ENCODE data around the gene CRY1.

The CRY1 gene

DNA sequence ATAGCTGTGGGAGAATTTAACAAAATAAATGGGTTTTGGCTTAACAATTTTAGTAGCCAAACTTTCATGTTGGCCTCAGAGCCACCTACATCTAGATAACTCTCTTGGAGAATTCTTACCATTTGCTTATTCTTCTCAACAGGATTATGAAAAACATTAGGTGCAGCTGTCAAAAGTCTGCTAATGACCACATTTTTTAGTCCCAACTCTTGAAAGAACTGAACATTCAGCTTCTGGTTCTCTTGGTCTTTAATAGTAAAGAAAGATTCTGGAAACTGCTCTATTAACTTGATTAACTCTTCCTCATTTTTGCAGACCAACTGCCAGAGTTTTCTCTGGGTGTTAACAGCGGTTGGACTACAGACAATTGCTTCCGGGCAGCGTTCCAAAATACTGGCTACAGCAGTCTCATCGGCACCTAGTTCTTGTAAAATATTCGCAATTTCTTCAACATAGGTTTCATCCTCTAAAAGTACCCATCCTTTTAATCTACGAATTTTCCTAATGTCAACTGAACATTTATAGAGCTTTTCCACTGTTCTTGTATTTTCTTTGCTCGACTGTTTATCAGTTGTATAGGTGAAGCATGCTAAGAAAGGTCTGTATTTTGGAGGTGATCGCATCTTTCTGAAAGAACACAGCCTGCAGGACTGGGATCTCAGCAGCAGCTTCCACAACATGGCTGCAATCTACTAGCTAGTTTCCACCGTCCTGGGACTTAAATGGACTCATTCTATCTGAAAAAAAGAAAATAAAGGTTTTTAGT lies 115.1 kb downstream of the CRY1 start:
- DNase-seq (ENCODE audit: low spot score), result no peak
- TF ChIP-seq, protein P1, sequence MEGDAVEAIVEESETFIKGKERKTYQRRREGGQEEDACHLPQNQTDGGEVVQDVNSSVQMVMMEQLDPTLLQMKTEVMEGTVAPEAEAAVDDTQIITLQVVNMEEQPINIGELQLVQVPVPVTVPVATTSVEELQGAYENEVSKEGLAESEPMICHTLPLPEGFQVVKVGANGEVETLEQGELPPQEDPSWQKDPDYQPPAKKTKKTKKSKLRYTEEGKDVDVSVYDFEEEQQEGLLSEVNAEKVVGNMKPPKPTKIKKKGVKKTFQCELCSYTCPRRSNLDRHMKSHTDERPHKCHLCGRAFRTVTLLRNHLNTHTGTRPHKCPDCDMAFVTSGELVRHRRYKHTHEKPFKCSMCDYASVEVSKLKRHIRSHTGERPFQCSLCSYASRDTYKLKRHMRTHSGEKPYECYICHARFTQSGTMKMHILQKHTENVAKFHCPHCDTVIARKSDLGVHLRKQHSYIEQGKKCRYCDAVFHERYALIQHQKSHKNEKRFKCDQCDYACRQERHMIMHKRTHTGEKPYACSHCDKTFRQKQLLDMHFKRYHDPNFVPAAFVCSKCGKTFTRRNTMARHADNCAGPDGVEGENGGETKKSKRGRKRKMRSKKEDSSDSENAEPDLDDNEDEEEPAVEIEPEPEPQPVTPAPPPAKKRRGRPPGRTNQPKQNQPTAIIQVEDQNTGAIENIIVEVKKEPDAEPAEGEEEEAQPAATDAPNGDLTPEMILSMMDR (IDR thresholded peaks at IDR 0.05), result no peak
- H3K4me3 ChIP-seq, result no peak overlapping the region
- H3K27ac ChIP-seq, result no peak overlapping the region

DNA sequence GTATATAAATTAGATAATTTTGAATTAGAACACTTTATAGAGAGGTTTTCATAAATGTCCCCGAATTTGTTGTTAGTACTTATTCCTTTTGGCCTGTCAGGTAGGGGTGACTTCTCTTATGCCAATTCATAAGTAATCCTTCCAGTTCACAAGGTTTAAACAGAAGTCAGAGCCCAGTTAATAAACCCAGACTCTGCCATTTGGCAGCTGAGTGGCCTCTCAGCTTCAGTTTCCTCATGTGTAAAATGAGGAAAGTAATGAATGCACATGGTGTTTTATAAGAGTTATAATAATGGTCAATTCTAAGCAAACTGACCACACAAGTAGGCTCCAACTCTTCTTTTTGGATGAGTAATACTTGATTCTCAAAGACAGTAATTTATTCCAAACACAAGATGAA lies 116.7 kb downstream of the CRY1 start:
- H3K27ac ChIP-seq, result peak overlapping the region; percentile 17 to 36
- DNase-seq (ENCODE audit: low spot score), result no peak
- no peak overlapping the region for H3K4me3 ChIP-seq
- TF ChIP-seq, protein P1 (IDR thresholded peaks at IDR 0.05), result no peak

DNA sequence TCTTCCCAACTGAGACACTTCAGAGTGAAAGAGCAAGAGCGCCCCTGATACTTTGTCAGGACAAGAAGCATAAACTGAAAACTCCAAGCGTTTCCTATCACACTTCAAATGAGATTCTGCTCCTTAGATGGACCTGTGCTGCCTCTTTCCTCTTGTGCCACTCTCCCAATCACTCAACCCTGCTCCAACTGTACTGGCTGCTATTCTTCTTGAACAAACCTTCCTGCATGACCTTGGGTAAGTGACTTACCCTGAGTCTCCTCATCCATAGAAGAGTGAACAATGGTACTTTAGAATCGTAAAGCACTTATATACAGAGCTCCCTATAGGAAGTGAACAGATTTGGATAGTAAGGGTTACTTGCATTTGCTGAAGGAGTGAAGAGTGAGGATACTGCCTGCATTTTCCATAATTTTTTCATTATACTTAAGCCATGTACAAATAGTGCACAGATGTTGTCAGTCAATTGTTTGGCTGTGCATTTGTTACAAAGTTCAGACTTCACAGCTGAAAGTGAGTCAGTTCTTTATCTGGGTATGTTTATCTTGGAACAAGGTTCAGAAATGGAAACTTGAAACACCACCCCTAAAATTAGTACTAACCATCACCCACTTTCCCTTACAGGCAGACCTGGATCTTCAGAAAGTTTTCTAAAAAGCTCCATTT lies 117.2 kb downstream of the CRY1 start:
- DNase-seq (ENCODE audit: low spot score), result no peak
- peak overlapping the region; percentile 17 to 47 for H3K27ac ChIP-seq
- TF ChIP-seq, protein P1 (IDR thresholded peaks at IDR 0.05), result no peak
- H3K4me3 ChIP-seq, result no peak overlapping the region

DNA sequence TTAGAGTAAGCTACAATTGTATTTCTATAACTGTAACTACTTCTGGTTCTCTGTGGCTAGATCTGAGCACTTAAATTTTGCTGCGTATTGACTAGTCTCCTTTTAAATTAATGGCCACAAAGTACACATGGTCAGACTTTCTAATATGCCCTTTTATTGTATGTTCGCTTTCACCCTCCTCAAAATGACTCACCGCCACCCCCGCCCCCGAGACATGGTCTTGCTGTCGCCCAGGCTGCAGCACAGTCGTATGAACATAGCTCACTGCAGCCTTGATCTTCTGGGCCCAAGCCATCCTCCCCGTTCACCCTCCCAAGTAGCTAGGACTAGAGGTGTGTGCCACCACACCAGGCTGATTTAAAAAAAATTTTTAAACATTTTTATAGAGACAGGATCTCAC lies 118.3 kb downstream of the CRY1 start:
- no peak for DNase-seq (ENCODE audit: low spot score)
- TF ChIP-seq, protein P1 (IDR thresholded peaks at IDR 0.05), result no peak
- H3K4me3 ChIP-seq, result no peak overlapping the region
- H3K27ac ChIP-seq, result no peak overlapping the region

DNA sequence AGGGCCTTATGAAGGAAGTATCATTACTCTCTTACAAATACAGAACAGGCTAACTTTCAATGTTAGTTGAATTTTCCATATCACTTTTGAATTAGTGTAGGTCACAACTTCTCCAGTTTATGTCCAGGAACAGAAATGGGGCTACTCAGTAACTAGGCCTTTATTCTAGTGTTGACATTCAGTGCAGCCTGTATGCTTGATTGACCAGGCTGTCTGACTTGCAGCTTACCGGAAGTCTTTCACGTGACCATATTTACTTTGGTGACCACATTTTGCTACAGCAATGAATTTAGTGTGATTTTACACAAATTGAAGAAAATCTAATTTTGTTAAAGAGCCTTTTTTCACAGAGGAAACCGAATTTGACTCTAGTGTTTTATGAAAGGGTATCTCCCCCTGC lies 118.8 kb downstream of the CRY1 start:
- DNase-seq (ENCODE audit: low spot score), result no peak
- H3K4me3 ChIP-seq, result no peak overlapping the region
- TF ChIP-seq, protein P1 (IDR thresholded peaks at IDR 0.05), result no peak
- no peak overlapping the region for H3K27ac ChIP-seq

DNA sequence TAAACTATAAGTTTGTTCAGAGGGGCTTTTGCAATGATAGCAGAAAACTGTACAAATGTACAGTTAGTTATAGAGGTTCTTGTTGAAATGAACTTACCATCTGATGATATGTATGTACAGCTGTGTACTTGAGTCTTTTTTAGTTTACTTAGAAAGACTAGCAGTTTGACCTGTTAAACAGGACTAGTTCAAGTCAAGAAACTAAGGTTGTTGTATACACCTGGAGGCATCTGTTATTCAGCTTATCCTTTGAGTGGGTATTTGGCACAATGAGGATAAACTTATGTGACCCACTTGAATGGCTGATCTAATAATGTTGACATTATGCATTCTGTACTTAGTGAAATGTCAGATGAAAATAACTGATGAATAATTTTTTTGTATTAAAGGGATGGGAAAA lies 119.8 kb downstream of the CRY1 start:
- no peak for DNase-seq (ENCODE audit: low spot score)
- H3K27ac ChIP-seq, result no peak overlapping the region
- H3K4me3 ChIP-seq, result no peak overlapping the region
- TF ChIP-seq, protein P1 (IDR thresholded peaks at IDR 0.05), result no peak

DNA sequence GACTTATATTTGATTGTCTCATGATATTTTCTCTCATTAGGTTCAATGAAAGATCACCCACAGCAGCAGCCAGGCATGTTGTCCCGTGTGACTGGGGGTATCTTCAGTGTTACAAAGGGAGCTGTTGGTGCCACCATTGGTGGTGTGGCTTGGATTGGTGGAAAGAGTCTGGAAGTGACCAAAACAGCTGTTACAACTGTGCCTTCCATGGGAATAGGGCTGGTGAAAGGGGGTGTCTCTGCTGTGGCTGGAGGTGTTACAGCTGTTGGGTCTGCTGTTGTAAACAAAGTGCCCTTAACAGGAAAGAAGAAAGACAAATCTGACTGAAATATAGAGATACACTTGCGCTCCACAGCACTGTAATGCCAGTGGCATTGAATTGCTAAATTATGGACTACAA lies 122.3 kb downstream of the CRY1 start:
- no peak for DNase-seq (ENCODE audit: low spot score)
- Histone ChIP-seq H3K4me3 (no peak overlapping the region), H3K27ac (no peak overlapping the region)
- TF ChIP-seq, protein P1 (IDR thresholded peaks at IDR 0.05), result no peak
